ENCODE results near the gene TRIM6. TPM values are rescaled to one million over a fixed set of nuclear protein-coding genes. Genes with fewer than 3 reads are reported as not detected.
"Not testable (repeated sequence)": the region's sequence is repeated elsewhere in the genome, so short reads cannot be mapped to it uniquely, and the experiment has no call there.

Gene TRIM6
- total RNA-seq, 1 donor from 2014 or later, result 3.9 TPM

DNA sequence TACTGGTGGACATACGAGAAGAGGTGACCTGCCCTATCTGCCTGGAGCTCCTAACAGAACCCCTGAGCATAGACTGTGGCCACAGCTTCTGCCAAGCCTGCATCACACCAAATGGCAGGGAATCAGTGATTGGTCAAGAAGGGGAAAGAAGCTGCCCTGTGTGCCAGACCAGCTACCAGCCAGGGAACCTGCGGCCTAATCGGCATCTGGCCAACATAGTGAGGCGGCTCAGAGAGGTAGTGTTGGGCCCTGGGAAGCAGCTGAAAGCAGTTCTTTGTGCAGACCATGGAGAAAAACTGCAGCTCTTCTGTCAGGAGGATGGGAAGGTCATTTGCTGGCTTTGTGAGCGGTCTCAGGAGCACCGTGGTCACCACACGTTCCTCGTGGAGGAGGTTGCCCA is 6.9 kb downstream of the TRIM6 start:
- no peak for DNase-seq (ENCODE audit: low read depth in 2 of 2)

DNA sequence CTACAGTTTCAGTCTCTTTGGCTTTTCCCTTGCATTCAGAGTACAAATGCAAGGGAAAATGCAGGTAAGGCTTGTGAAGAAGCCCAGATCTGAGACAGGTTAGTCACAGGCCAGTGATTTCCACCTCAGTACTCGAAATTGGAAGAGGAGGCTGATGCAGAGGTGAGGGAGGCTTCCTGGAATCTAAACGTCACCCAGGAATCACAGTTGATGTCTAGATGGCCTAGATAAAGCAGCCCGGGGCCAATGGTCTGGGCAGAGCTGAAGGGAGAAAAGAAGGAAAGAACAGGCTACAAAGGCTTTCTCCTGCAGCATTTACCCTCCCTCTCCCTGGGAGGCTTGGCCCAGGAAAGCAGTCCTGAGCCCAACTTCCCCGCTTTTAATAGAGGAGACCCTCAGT is 8.5 kb downstream of the TRIM6 start:
- no peak for DNase-seq (ENCODE audit: low read depth in 2 of 2)

DNA sequence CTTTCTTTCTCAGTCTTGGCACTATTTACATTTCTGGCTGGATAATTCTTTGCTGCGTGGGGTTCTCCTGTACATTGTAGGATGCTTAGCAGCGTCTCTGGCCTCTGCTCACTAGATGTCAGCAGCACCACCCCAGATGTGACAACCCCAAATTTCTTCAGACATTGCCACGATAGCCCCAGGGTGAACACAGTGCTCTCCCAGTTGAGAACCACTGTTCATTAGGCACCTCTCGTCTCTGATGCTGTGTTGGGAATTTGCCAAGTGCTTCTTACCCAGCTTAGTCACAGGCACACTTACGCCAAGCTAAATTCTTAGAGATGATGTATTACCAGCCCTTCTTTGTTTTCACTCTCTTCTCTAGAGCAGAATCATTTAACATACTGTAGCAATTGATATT is 9.4 kb downstream of the TRIM6 start:
- DNase-seq (ENCODE audit: low read depth in 2 of 2), result peak in 1 of 2 donors; percentile 37

DNA sequence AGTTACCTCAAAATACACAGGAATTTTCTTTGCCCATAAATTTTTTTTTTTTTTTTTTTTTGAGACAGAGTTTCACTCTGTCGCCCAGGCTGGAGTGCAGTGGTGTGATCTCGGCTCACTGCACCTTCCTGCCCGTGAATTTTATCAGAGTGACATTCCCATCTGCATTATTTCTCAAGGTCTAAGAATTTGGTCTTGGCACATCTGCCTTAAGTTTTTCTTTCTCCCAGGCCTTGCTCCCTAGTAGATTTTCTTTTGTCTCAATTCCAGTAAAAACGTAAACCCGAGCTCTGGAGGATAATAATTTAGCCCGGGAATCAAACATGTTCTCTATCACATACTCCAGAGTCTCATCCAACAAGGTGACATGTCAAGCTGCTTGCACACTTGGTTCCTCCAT is 12.4 kb downstream of the TRIM6 start:
- no peak for DNase-seq (ENCODE audit: low read depth in 2 of 2)

DNA sequence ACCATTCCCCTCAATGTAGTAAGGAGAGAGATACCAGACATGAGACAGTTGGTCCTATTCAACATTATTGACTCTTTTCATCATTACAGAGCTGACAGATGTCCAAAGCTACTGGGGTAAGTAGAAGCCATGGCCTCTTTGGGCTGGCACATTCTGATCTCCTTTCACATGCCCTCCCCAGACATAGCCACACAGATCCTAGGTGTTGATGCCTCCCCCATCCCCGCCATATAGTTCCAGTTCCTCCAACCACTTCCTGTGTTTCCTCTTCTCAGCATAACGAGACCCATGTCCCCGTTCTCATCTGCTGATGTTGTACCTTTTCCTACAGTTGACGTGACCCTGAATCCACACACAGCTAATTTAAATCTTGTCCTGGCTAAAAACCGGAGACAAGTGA is 14.0 kb downstream of the TRIM6 start:
- DNase-seq (ENCODE audit: low read depth in 2 of 2), result no peak

DNA sequence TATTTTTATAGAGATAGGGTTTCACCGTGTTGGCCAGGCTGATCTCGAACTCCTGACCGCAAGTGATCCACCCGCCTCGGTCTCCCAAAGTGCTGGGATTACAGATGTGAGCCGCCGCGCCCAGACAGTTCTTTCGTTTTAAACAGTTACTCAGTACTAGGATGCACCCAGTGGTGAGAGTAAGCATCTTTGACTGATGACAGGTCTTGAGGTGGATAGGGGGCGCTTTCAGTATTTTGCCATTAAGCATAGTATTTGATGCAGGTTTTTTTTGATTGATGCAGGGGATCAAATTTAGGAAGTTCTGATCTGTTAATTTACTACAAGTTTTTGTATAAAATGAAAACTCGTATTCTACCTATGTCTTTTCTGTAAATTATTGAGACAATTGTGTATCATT is 15.2 kb downstream of the TRIM6 start:
- no peak for DNase-seq (ENCODE audit: low read depth in 2 of 2)

DNA sequence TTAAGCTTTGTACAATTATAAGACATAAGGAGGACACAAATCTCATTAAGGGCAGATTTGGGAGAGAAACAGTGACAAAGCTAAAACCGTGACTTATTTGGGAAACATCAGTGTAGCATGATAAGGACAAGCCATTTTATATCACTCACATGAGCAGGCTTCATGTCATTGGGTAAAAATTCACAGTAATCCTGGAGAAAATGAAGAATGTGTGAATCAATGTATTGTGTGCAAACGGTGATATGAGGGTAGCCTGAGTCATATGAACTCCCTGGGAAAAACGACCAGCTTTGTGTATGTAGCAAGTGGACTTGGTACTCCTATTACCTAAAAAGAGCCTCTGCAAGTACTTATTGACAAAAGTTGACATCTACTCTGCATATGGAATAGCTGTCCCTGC is 22.4 kb downstream of the TRIM6 start:
- DNase-seq (ENCODE audit: low read depth in 2 of 2), result peak in 1 of 2 donors; percentile 12

DNA sequence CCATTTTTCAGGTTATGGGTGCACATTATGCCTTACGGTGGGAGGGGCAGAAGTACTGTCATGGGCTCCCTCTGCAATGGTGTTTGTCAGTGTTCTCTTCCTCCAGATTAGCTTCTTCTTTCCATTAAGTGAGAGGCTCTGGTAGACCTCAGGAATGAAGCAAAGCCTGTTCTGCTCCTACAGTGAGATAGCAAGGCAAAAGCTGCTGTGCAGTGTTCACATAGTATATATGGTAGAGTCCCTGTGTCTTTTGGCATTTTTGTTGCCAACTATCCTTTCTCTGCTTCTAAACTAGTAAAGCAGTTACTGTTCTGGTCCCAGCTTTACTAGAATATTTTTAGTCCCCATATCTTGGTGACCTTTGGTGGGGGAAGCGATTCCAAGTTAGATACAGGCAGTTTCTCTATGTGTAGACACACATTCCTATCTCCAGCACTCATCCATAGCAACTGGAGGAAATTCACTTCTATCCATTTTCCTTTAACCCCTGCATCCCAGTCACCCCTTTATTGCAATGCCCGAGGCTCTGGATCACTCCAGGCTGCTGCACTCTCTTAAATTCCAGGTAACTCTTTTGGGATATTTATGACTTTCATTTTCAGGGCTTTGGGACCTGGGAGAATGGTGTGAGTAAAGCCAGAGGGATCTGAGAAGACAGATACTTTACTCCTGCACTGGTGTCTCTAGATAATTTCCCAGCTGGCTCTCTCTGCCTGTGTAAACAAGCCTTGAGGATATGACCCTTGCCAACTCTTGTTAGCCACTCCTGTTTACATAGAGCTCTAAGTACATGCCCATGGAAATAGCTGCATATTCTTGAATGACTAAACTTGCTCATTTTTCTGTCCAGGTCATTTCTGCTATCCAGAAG is 24.4 kb downstream of the TRIM6 start:
- DNase-seq (ENCODE audit: low read depth in 2 of 2), result peak; percentile 4 to 96

DNA sequence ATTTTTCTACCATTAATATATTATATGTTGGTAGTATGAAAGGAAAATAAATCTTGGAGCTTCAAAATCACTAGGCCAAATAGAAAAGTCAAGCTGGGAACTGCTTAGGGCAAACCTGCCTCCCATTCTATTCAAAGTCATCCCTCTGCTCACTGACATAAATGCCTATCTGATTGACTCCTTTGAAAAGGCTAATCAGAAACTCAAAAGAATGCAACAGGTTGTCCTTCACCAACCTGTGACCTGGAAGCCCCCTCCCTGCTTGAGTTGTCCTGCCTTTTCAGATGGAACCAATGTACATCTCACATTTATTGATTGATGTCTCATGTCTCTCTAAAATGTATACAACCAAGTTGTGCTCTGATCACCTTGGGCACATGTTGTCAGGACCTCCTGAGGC is 25.1 kb downstream of the TRIM6 start:
- no peak for DNase-seq (ENCODE audit: low read depth in 2 of 2)

DNA sequence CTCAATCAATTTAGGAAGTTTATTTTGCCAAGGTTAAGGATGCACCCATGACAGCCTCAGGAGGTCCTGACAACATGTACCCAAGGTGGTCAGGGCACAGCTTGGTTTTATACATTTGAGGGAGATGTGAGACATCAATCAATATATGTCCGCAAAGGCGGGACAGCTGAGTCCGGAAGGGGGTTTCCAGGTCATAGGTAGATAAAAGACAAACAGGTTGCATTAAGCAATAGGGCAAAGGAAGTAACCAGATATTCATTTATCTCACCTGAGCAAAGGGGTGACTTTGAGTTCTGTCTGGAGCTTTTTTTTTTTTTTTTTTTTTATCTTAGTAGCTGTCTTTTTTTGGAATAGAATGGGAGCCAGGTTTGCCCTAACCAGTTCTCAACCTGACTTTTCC is 26.4 kb downstream of the TRIM6 start:
- DNase-seq (ENCODE audit: low read depth in 2 of 2), result no peak

DNA sequence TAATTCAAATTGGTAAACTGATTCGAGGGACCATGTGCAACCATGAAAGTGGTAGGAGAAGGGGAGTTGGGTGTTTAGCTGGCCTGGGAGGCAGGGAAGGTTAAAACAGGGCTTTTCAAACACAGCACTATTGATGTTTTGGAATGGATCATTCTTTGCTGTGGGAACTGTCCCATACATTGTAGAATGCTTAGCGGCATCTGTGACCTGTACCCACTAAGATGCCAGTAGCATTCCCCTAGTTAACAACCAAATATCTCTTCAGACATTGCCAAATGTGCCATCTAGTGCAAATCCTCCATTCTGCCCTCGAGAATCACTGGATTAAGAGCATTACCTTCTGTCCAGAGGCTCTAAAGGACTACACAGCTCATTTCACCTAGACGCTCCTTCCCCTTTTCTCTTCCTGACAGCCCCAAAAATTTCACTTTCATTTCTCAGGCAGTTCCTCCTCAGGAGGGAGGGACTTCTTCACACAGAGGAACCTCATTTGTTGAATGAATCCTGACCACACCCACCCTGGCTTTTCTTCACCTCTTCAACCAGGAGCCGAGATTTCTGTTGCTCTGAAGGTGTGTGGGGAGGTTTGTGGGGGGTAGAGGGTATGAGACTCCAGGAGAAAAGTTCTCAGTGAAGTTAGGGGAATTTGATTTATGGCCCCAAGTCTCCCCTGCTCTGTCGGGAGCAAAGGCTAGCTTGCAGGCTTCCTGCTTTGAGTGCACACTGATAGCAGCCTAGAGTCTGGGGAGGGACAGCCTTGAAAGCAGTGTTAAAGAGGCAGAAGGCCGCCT is 28.2 kb downstream of the TRIM6 start, which contains the start of gene TRIM34:
Gene TRIM34, plus strand, starts transcription at position 513 of the 791 bp plus-strand sequence. CDS start 7,331 bp downstream, outside the sequence.
- peak; percentile 21 to 89 for DNase-seq (ENCODE audit: low read depth in 2 of 2)

DNA sequence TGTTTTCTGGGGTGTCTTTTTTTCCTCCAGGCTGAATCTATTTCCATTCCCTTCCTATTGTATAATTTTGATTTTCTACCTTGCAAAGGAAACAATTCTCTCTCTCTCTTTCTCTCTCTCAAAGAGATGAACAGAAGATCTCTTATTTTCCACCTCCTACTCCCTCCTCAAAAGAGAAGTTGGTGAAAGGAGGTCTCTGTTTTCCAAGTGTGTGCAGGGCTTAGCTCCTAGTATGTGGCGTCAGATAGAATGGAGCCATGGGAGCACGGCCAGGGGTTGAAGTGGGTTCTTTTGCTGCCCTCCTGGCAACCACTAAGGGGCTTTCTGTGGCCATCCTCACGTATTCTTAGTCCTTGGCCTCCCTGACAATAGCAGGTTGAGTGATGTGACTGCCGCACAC is 28.8 kb downstream of the TRIM6 start:
- DNase-seq (ENCODE audit: low read depth in 2 of 2), result no peak

DNA sequence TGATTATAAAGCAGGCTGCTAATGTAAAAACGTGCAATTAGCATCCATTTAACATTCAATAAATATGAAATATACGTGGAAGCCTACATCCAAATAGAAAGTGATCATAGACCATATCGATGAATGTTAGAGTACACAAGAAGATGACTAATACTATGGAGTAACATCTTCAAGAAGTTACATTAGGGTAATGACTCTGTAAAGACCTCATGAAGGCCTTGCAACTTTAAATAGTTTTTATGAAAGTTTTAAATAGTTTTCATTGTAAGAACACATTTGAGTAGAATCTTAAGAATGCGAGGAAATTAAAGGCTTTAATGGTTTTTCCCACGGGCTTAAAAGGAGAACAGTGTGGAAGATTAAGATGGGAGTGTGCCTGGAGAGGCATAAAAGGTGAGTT is 29.8 kb downstream of the TRIM6 start:
- DNase-seq (ENCODE audit: low read depth in 2 of 2), result no peak

DNA sequence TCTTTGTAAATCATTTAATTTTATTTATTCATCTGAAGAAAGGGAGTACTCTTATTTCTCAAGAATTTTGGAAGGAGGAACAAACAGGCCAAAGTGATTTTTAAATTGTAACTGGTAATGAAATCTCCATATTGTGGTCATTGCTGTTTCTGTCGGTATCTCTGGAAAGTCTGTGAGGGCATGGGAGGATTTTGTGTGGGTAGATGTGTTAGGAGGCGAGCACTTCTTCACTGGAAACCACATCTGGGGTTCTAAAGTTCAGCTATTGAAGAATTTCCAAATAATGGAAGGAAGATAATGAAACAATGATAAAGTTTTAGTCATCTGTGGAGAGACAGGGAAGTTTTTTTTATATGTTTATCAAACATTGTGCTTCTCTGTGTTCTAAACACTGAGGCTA is 35.0 kb downstream of the TRIM6 start:
- DNase-seq (ENCODE audit: low read depth in 2 of 2), result no peak

DNA sequence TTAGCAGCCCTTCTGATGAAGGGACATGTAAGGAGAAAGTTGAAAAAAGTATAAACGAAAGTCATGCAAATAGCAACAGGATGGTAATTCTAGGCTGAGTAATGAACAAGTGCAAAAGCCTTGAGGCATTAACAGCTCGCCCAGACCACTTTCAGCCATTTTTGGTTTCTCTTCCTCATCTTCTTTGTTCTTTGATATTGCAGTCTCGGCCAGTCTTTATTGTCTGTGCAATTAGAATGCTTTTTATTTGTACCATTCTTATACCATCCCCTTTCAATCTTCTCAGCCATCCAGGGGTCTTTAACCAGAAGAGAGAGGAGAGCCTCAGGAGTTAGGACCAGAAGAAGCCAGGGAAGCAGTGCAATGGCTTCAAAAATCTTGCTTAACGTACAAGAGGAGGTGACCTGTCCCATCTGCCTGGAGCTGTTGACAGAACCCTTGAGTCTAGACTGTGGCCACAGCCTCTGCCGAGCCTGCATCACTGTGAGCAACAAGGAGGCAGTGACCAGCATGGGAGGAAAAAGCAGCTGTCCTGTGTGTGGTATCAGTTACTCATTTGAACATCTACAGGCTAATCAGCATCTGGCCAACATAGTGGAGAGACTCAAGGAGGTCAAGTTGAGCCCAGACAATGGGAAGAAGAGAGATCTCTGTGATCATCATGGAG is 35.7 kb downstream of the TRIM6 start:
- no peak for DNase-seq (ENCODE audit: low read depth in 2 of 2)

DNA sequence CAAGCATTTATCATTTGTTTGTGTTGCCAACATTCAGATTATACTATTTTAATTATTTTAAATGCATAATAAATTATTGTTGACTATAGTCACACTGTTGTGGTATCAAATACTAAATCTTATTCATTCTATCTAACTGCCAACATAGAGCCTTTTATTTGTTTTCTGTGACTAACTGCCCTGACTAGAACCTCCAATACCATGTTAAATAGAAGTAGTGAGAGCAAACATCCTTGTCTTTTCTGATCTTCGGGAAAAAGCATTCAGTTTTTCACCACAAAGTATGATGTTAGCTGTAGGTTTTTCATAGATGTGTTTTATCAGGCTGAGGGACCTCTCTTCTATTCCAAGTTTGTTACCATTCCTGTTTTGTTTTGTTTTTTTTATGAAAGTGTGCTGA is 43.5 kb downstream of the TRIM6 start:
- DNase-seq (ENCODE audit: low read depth in 2 of 2), result no peak

DNA sequence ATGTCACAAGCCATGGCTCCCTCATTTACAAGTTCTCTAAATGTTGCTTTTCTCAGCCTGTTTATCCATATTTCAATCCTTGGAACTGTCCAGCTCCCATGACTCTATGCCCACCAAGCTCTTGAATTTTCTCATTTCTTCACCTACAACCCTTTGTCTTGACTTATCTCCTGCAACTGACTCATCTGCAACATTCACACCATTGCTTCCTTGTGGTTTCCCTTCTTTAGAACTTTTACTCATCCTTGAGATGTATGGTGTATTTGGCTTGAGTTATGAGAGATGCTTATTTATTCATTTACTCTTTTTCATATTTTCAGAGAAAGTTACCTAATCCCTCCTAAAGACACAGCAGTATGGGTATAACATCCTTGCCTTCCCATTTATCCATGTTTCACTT is 47.1 kb downstream of the TRIM6 start:
- DNase-seq (ENCODE audit: low read depth in 2 of 2), result no peak

DNA sequence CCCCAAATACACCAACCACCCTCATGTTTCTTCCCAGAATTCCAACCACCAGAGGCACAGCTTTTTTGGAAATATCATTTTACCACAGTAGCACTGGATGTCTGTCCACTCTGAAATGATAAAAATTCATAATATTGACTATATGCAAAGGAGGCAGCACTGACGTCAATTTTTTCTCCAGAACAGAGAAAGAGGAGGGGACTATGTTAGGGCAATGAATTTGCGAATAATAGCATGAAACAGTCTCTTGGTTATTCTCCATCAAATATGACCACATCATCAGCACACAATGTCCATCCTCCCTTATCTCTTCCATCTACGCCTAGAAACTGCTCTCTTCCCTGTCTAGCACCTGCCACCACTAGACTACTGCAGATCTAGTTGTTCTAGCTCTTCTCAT is 49.7 kb downstream of the TRIM6 start:
- DNase-seq (ENCODE audit: low read depth in 2 of 2), result no peak

DNA sequence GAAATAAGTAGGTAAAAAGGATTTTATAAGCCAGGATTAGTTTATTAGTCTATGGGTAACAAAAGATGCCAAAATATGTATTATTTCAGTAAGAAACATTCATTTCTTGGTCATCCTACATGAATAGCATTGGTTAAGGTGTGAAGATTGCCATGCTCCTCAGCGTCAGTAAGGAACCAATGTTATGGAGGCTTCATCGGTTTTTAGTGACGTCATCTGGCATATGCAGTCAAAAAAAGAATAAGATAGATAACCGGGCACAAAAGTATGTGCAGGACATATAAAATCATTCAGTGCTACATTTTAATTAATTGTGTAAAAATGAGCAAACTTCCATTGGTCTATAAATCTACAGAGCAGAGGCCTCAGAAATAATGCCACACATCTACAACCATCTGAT is 59.0 kb downstream of the TRIM6 start:
- DNase-seq (ENCODE audit: low read depth in 2 of 2), result no peak

DNA sequence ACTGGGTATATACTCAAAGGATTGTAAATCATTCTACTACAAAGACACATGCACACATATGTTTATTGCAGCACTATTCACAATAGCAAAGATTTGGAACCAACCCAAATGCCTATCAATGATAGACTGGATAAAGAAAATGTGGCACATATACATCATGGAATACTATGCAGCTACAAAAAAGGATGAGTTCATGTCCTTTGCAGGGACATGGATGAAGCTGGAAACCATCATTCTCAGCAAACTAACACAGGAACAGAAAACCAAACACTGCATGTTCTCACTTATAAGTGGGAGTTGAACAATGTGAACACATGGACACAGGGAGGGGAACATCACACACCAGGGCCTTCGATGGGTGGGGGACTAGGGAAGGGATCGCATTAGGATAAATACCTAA is 60.5 kb downstream of the TRIM6 start:
- not testable (repeated sequence) for DNase-seq (ENCODE audit: low read depth in 2 of 2)

DNA sequence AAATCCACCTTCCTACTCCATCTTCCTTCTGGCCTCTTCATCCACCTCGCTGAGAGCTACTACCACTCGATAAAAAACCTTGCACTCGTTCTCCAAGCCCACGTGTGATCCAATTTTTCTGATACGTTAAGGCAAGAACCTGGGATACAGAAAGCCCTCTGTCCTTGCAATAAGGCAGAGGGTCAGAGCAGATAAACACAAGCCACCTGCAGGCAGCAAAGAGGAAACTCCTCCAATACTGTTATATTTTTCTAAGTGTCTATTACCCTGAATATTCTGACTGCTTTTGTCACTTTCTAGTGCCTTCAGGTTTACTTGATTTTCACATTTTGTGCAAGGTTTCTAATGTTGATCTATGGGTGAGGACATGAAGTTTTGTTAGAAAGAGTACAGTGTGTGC is 61.9 kb downstream of the TRIM6 start:
- DNase-seq (ENCODE audit: low read depth in 2 of 2), result no peak

All from dermis microvascular lymphatic vessel endothelial cell (primary cell).